NCI-H2171 (cell line): ENCODE results near the gene IGSF9B.
"Not testable (repeated sequence)": the region's sequence is repeated elsewhere in the genome, so short reads cannot be mapped to it uniquely, and the experiment has no call there.

Source experiments
- DNase-seq: peaks from one replicate; lab custom pipeline; 2025; lab: John Stamatoyannopoulos, UW

IGSF9B gene

GRCh38 chr11:133956650-133957633, at the start of gene IGSF9B:
Gene IGSF9B (minus strand): TSS chr11:133956968. CDS start chr11:133956754, 214 bp downstream.
- peak; percentile 70 for DNase-seq

- no peak for DNase-seq
These were observed 47.9 kb upstream of the IGSF9B start for GRCh38 chr11:134004496-134005172.

GRCh38 chr11:134003792-134004495, 47.2 kb upstream of the IGSF9B start:
- DNase-seq: no peak

- DNase-seq: not testable (repeated sequence)
These were observed 46.1 kb upstream of the IGSF9B start for GRCh38 chr11:134002819-134003218.

- DNase-seq: not testable (repeated sequence)
These were observed 45.6 kb upstream of the IGSF9B start for GRCh38 chr11:134002338-134002737.

- DNase-seq: no peak
These were observed 44.8 kb upstream of the IGSF9B start for GRCh38 chr11:134001596-134001995.

GRCh38 chr11:134001088-134001487, 44.3 kb upstream of the IGSF9B start:
- no peak for DNase-seq

- peak; percentile 20 for DNase-seq
These were observed 42.6 kb upstream of the IGSF9B start for GRCh38 chr11:133999355-133999754.

- DNase-seq: no peak
These were observed 40.8 kb upstream of the IGSF9B start for GRCh38 chr11:133997554-133997953.

GRCh38 chr11:133996671-133997070, 39.9 kb upstream of the IGSF9B start:
- DNase-seq: no peak

- DNase-seq: no peak
These were observed 38.3 kb upstream of the IGSF9B start for GRCh38 chr11:133995066-133995465.

GRCh38 chr11:133993921-133994320, 37.2 kb upstream of the IGSF9B start:
- DNase-seq: no peak

- DNase-seq: no peak
These were observed 36.3 kb upstream of the IGSF9B start for GRCh38 chr11:133993107-133993506.

GRCh38 chr11:133992121-133992520, 35.4 kb upstream of the IGSF9B start:
- DNase-seq: peak; percentile 10

- DNase-seq: no peak
These were observed 34.3 kb upstream of the IGSF9B start for GRCh38 chr11:133991101-133991500.

GRCh38 chr11:133990501-133990900, 33.7 kb upstream of the IGSF9B start:
- DNase-seq: no peak

GRCh38 chr11:133988686-133989410, 32.1 kb upstream of the IGSF9B start:
- no peak for DNase-seq

GRCh38 chr11:133987171-133987570, 30.4 kb upstream of the IGSF9B start:
- DNase-seq: no peak

- DNase-seq: no peak
These were observed 29.5 kb upstream of the IGSF9B start for GRCh38 chr11:133985981-133986944.

GRCh38 chr11:133984828-133985227, 28.1 kb upstream of the IGSF9B start:
- no peak for DNase-seq
